HG03565 (cell line): Measurements from ENCODE around the gene DIPK1B.

ENCODE experiments used
- ATAC-seq: cut with Tn5 transposase; IDR thresholded peaks from one replicate; pipeline ENCODE4 v1.9.1; 2021; ENCODE audit warnings: mild to moderate bottlenecking, moderate library complexity; ENCODE audit not compliant: unreplicated experiment

DIPK1B gene

DNA sequence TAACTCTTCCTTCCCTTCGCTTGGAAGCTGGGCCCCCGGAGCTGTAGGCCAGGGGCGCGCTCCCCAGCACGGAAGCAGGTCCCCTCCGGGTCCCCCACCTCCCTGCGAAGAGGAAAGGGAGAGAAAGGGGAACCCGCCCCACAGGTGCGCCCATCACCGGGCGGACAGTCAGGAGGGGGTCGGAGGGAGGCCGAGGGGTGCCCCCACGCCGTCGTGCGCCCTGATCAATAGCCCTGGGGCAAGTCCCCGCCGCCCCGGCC lies 25.9 kb upstream of the DIPK1B start:
- ATAC-seq: no peak

DNA sequence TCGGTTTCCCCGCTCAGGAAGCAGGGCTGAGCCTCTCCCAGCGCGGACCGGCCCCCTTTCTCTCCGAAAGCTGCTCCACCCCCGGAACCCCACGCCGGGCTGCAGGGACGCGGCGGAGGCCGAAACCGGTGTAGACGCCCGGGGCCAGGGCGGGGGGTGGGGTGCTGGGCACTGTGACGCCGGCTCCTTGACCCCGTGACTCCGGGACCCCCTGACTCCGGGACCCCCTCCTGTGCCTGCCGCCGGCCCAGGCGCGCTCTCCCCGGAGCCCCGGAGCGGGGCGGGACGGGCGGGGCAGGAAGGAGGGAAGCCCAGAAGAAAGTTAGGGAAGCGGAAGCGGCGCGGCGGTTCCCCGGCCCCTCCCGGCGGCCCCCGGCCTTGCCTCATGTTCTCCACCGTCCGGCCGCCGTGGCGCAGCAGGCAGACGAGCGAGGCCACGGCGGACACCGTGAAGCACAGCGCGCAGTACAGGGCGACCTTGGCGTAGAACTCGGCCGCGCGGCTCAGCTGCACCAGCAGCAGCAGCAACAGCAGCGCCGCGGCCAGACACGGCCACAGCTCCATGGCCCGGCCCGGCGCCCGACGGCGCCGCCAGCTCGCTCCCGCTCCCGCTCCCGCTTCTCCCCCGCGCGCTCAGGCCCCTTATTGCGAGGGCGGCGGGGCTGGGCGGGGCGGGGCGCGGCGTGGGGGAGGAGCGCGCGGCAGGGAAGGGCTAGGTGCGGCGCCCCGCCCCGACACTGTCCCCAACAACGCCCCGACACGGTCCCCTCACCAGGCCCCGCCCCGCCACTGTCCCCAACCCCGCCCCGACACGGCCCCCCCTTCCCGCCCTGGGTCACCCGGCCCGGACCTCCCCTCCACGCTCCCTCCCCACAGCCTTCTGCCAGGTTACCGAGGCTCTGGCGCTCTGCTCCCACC lies 25.3 kb upstream of the DIPK1B start, which contains the start of gene AGPAT2:
TSS of gene AGPAT2 (minus strand) at position 664 of the 918 bp plus-strand sequence. CDS start at position 564, 100 bp downstream.
- no peak for ATAC-seq

DNA sequence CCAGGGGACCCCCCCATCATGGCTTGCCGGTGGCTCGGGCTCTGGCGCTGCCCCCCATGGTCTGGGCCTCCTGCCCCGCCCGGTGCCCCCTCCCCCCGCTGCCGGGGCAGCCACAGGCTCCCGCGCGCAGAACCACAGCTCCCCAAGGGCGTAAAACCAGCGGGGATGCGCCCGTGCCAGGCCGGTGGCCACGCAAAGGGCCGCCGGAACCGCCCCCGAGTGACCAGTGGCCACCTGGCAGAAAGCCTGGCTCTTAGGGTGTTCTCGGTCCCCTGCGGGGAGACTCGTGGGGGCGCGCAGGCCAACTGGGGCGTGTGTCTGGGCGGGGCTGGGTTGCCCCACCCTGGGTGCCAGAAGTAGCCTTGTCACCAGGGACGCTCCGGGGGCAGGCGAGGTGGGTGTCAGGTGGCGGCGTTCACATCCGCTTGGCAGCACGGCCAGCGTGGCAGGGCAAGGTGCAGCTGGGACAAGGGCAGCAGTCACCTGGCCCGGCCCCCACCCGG lies 24.6 kb upstream of the DIPK1B start:
- no peak for ATAC-seq

DNA sequence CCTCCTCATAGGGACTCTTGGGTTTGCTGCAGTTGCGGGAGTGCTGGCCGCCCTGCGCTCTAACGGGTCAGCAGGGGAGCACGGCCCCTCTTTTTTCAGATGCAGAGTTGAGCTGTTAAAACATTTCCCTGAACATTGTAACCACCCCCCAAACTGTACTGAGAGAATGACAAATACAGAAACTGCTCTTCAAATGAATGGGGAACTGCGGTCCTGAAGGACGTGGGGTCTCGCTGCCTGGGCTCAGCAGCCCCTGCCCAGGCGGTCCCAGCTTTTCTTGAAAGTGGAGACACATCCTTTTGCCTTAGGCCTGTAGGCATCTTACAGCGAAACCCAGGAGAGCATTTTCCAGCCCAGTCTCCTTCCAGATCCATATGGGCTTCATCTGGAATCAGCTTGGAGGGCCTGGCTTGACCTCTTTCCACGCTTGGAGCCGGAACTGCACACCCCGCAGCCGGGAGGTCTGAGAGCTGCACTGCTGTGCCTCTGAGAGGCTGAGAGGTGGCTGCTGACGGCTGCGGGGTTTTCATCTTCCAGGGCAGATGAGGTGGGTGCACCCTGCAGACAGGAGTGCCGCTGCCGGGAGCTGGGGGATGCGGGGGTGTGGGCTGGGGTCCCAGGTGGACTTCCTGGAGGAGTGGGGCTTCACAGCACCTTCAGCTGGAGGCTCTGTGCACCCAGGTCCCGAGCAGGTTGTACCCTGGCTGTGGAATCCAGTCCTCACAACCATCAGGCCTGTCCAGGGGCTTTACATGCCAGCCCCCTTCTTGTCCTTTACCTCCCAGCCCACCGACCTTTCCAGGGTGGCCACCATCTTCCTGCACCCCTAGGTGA lies 23.9 kb upstream of the DIPK1B start:
- no peak for ATAC-seq

DNA sequence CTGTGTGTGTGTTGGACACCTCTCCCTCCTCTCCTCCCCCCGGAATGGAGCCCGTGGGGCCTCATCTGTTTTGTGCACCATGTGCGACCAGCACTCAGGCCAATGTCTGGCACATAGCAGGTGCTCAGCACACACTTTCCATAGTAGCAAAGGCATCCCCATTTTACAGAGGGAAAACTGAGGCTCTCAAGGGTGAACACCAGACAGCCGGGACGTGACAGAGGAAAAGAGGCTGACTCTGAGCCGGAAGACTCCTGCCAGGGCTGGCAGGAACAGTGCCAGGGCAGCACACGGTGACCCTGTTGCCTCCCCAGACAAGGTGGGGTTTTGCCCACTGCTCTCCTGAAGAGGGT lies 23.3 kb upstream of the DIPK1B start:
- no peak for ATAC-seq

DNA sequence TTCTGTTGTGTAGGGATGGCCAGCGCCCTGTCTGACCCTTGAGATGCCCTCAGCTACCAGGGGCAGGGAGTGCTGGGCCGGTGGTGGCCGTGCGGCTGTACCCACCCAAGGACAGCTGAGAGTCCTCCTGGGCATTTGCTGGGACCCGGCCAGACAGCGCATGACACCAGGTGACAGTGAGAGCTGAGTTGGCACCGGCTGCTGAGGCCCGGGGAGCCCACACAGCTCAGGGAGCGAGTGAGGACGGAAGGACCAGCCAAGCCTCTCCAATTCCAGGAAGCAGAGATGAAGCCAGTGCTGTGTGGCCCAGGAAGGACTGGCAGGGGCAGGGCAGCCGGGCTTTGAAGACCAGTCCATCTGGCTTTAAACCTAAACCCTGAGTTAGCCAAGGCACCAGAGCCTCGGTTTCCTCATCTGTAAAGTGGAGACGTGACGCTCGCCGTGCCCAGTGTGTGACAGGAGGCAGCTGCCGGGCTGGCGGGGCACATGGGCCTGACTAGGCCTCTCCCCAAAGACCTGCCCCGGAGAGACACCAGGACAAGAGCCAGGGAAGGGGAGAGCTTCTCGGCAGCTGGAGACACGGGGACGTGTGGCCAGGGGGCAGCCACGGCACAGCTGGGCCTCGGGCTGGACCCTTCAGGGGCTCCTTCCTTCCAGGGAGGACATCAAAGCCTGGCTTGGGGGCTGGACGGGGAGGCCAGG lies 22.1 kb upstream of the DIPK1B start:
- no peak for ATAC-seq

DNA sequence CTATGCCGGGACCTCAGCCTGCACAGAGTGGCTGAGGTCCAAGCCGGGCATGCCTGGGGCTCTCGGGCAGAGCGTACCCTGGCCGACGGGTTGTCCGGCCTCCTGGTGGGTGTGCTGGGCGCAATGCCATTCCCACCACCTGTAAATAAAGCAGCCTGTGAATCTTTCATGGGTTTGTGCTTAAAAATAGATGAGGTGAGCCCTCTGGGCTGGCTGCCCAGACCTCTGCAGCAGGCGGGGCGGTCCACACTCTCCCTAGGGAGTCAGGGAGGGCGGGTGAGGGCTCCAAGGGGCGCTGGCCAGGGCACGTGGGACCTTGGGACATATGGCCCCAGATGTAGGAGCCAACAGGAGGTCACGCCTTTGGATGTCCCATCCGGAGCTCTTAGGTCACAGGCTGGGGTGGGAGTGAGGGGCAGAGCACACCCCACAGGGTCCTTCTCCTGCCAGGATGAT lies 21.5 kb upstream of the DIPK1B start:
- no peak for ATAC-seq

DNA sequence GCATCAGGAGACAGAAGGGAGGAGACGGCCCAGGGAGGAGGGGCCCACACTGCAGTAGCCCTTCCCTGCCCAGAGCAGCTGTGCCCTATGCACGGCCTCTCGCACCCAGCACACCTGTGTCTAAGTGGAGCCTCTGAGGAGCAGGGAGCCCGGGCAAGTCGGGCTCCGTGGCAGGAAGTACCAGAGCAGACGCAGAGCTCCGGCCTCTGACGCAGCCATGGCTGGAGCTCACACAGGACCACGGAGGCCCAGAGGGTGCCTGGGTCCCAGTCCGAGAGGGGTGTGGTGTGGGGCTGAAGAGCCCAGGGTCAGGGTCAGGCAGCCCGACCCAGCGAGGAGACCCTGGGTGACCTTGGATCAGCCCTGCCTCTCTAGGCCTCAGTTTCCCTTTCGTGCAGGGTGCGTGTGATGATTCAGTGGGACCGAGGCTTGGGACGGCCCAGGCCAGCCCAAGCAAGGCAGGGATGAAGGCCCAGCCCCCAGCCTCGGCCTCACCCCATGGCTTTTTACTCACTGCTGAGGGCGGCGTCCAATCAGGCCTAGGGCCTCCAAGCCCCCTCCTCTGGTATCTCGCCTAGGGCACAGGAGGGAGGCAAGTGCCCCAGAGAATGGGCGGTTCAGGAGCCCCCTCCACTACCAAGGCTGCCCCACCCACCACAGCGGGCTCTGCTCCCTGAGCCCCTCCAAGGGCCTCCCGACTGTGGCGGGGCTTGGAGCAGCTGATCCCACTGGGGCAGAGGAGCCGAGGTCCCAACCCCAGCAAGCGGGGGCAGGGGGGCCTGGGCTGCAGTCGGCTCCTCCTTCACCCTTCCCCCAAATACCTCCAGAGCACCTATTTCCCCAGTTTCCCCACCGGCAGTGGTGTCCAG lies 20.8 kb upstream of the DIPK1B start:
- ATAC-seq: no peak

DNA sequence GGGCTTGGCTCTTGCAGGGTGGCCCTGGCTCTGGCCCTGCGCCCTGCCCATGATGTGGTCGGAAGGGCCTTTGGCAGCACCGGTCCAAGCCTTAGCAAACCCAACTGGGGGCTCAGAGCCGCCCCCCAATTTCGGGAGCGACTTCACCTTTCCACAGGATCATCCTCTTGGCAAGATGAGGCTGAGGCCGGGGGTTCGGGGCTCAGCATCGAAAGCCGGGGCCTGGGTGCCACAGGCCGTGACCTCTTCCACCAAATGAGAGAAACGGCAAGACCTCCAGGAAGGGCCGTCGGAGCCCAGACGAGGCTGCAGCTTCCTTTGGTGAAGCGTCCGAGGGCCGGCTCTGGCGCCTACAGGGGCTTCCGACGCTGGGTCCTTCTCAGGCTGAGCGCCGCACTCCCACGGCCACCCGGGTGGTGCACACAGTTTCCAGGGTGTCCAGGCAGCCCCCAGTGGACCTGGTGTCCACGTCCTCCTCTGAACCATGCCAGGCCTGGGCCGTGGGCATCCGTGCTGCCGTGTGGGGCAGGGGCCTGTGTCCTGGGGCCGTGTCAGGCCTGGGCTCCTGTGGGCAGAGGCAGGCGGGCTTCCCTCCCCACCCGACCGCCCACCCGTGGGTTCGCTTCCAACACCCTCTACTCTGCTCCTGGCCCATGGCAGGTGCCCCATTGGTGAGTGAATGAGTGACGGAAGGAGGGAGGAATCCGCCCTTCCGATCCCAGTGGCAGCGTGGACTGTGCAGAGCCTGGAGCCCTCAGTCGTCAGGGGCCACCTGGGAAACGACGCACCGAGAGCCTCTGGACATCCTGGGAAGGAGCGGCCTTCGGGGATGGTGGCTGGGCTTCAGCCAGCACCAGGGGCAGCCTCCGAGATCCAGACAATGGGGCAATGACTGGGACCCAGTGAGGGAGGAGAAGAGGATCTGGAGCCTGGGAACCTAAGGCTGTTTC lies 19.9 kb upstream of the DIPK1B start:
- ATAC-seq: no peak

DNA sequence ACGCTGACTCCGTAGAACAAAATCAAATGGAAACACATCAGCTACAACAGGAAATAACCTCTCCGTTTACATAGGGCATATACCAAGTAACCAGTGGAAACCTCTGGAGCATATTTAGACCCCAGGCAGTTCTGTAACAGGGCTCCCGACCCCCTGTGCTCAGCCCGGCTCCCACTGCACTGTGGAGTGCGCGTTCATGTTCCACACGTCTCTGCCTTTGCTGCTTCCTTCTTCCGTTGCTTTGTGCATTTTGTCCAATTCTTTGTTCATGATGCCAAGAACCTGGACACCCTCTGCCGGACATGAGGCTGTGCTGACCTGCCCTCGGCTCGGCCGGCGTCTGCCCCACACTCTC lies 19.3 kb upstream of the DIPK1B start:
- no peak for ATAC-seq

DNA sequence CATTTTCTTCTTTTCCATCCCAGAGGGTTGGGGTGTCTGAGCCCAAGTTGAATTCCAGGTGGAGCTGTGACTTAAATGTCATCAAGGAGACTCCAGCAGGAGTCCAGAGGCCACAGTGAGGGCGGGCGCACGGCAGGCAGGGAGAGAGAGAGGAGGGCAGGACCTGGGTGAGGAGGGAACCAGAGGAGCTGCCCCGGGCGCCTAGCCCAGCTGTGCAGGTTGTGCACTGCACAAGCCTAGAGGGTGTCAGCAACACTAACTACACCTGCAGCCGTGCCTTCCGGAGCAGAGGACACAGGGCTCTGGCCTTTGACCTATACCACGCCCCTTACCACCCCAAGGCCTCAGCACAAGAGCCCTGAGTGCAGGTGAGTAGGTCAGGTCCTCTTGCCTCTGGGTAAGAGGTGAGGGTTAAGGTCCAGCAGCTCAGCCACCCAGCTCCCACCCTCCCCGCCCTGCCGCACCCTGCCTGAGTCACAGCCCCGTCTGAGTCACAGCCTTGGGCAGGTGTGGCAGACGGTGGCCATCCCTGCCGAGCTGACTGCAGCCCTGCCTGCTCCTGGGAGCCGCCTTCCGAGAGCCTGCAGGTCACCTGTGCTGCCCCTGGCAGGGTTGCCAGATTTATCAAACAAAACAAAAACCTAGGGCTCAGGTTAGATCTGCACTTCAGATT lies 18.7 kb upstream of the DIPK1B start:
- ATAC-seq: no peak

DNA sequence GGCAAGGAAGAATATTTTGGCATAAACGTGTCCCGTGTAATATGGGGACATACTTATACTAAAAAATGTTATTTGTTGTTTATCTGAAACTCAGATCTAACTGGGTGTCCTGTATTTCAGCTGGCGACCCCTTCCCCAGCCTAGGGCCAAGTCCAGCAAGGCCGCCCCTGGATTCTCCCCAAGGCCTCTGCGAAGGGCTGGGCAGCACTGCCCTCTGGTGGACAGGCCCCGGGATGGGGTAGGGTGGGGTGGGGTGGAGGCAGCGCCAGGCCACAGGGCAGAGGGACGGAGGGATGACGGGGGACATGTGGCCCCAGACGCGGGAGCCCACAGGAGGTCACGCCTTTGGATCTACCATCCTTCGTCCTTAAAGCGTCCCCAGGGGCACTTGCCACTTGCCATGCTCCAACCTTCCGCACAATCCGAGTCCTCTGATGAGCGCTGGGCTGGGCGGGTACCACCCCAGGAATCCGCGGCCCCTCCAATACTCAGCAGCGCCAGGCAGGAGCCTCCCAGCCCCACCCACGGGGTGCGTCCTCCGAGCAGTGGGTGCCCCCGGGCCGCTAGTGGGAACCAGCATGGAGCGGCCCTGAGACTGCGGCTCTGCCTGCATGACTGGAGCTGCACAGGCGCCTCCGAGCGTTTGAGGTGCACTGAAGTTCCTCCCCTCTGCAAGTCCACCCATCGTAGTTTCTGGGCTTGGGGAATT lies 18.1 kb upstream of the DIPK1B start:
- no peak for ATAC-seq

DNA sequence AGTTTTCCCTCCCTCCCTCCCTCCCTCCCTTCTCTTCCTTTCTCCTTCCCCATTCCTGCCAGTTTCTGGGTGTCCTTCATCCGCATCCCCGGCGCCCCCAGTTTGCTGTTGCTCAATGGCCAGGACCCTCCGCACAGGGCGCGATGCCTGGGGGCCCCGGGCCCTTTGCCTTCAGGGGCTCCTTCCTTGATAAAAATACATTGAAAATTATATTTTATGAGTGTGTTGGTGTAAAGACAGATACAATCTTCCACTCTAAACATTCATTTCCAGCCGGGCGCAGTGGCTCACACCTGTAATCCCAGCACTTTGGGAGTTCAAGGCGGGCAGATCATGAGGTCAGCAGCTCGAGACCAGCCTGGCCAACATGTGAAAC lies 17.5 kb upstream of the DIPK1B start:
- no peak for ATAC-seq

DNA sequence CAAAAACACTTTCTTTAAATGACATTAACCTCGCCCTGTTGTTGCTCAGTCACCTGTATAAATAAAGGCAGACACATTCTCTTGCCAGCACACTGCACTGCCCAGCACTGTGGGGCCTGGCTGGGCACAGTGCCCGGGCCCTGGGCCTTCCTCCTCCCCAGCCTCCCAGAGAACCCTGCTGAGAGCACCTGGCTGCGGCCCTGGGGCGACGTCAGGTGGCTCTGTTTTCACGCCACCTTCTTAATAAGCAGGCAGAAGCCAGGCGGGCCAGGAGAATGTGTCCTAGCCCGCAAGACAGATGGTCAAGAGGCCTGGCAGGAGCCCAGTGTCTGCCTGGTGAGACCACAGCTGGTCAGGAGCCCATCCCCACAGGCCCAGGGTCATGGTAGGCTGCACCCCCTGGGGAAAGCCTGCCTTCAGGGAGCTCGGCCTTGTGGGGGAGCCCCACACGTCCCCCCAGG lies 16.9 kb upstream of the DIPK1B start:
- no peak for ATAC-seq

DNA sequence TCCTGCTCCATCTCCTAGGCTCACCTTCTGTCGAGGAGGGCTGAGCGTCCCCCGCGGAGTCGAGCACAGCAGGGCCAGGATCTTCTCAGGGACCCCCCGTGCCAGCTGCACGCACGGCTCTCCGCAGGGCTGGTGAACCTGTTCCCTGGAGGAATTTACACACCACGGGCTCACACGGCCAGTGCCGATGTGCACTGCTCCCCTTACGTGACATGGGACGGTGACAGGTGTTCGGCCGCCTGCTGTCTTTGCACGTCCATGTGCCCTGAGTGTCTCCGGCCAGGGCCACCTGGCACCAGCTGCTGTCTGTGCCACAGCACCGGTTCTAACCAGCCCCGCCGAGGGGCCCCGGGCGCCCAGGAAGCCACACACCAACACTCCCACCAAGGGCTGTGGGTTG lies 16.4 kb upstream of the DIPK1B start:
- ATAC-seq: no peak

DNA sequence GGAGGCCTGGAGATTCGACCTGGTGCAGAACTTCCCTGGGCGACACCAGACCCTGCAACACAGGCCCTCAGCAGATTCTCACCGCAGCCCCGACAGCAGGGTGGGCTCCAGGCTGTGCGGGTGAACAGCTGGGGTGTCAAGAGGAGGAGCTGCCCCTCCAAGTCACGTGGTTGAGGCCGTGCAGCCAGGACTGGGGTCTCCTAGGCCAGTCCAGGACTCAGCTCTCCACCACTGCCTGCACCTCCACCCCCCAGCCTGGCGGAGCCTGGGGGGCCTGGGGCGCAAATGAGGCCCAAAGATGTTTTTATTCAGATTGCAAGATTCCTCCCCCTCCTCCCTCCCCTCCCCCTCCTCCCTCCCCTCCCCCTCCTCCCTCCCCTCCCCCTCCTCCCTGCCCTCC lies 15.9 kb upstream of the DIPK1B start:
- ATAC-seq: no peak

DNA sequence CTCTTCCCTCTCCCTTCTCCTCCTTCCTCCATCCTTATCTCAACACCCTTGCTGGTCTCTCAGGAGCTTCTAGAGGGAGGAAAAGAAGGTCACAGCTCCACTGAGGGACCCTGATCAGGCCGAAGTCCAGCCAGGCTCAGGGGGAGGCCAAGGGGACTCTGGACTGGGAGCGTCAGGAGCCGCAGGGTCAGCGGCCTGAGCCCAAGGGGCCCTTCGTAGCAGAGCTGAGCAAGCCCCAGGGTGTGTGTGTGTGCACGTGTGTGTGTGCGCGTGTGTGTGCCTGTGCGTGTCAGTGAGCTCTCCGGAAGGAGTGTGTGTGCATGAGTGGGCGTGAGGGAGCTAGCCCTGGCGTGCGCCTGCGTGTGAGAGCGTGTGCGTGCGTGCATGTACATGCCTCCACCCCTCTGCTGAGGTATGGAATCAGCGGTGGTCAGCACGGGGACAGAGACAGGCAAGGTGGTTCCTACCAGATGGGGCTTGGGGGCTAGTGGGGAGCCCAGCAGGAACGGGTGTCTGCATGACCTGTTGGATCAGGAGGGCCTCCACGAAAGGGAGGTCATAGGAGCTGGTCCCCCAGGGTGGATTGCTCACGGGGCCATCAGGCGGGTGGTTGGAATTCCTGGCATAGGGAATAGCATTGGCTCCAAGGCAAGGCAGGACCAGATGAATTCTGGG lies 15.1 kb upstream of the DIPK1B start:
- no peak for ATAC-seq
